ENCODE measurements around the gene CAMTA1. TPM values are rescaled to one million over a fixed set of nuclear protein-coding genes. Genes with fewer than 3 reads are reported as not detected.
A peak's percentile ranks its signal among the peaks of the same experiment; 100 is the strongest.

Gene CAMTA1
- polyA plus RNA-seq, 1 donor from 2014 or later = 162 TPM

DNA sequence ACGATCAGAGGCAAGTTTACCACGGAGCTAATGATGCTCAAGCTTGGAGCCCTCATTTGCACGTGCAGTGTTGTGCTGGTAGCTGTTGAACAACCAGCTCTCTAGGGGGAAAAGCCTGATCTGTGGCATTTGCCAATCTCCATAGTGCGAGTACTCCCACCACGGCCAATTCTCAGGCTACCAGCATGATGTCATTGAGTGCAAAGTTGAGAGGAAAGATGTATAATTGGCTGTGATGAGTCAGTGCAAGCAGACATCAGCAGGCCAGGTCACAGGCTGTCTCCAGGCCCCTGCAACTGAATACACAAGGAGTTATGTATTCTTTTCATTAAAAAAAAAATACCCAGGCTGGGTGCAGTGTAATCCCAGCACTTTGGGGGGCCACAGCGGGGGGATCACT is 752.8 kb downstream of the CAMTA1 start:
- no peaks in the 10 kb centered on the region for H3K27me3 ChIP-seq (ENCODE audit: insufficient read depth, low read depth, low read length)
- no peak overlapping the region for H3K27ac ChIP-seq (ENCODE audit: low read length)
- H3K36me3 ChIP-seq (ENCODE audit: insufficient read depth, low read length) = no peaks in the 10 kb centered on the region
- no peak for TF ChIP-seq MXI1 (conservative IDR thresholded peaks at IDR 0.05; ENCODE audit: poor library complexity, severe bottlenecking)
- no peaks in the 10 kb centered on the region for H4K20me1 ChIP-seq (ENCODE audit: insufficient read depth)
- H3K4me2 ChIP-seq (ENCODE audit: low read length) = no peak overlapping the region
- H3K9me3 ChIP-seq (ENCODE audit: low read length) = no peaks in the 10 kb centered on the region
- no peak overlapping the region for H3K9ac ChIP-seq (ENCODE audit: low read length)
- H2AFZ ChIP-seq (ENCODE audit: low read depth, low read length) = no peak overlapping the region
- no peak overlapping the region for H3K4me3 ChIP-seq (ENCODE audit: low read length)
- no peaks in the 10 kb centered on the region for H3F3A ChIP-seq (ENCODE audit: insufficient read depth, low read length, poor library complexity, severe bottlenecking)
- H3K9me2 ChIP-seq (ENCODE audit: insufficient read depth, low read length) = no peaks in the 10 kb centered on the region
- no peaks in the 10 kb centered on the region for H3K79me2 ChIP-seq (replicated peaks; ENCODE audit: insufficient read depth, low read length)

DNA sequence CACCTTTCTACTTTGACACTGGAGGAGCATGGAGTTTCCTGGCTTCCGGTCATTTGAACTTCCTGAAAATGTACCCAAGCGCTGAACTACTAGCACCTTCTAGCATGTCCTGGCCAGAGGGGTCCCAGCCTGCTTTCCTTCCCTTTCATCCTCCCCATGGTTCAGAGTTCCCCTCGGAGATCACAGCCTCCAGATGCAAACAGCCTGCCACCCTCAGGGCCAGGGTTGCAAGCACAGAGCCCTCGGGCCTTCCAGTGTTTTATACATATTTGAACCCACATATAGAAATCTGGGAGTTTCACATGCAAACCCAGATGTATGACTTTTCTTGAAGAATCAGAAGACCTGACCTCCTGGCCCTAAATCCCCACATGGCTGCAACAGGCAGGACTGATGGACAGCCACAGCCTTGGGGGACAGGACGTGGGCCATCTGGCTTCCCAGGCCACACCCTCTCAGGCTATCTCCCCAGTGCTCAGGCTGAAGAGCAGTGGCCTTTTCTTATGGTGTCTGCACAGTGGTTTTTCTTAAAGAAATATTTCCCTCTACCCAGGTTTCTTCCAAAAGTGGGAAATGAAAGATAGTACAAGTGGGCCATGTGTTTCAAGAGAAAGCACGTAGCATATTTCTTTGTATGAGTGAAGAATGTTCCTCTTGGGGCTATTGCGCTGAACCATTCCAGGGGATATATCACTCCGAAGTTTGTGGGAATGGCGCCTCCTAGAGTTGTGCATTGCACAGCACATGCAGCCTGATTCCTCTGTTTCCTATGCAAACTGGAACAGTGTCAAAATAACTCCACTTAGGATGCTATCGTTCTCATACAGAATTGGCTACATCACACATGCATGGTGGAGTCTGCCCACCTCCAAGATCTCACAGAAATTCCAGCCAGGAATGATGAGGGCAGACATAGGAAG is 753.9 kb downstream of the CAMTA1 start:
- no peaks in the 10 kb centered on the region for H3K79me2 ChIP-seq (replicated peaks; ENCODE audit: insufficient read depth, low read length)
- no peak overlapping the region for H3K9ac ChIP-seq (ENCODE audit: low read length)
- no peaks in the 10 kb centered on the region for H4K20me1 ChIP-seq (ENCODE audit: insufficient read depth)
- no peaks in the 10 kb centered on the region for H3K27me3 ChIP-seq (ENCODE audit: insufficient read depth, low read depth, low read length)
- no peaks in the 10 kb centered on the region for H3K36me3 ChIP-seq (ENCODE audit: insufficient read depth, low read length)
- no peaks in the 10 kb centered on the region for H3K9me2 ChIP-seq (ENCODE audit: insufficient read depth, low read length)
- H3F3A ChIP-seq (ENCODE audit: insufficient read depth, low read length, poor library complexity, severe bottlenecking) = no peaks in the 10 kb centered on the region
- no peak overlapping the region for H3K4me2 ChIP-seq (ENCODE audit: low read length)
- TF ChIP-seq POLR2AphosphoS5 (IDR thresholded peaks at IDR 0.05) (no peak), CTCF (IDR thresholded peaks at IDR 0.05; ENCODE audit: poor library complexity, severe bottlenecking) (peak; percentile 34)
- no peak overlapping the region for H3K27ac ChIP-seq (ENCODE audit: low read length)
- H2AFZ ChIP-seq (ENCODE audit: low read depth, low read length) = no peak overlapping the region
- H3K9me3 ChIP-seq (ENCODE audit: low read length) = no peaks in the 10 kb centered on the region
- H3K4me3 ChIP-seq (ENCODE audit: low read length) = no peak overlapping the region

- TF ChIP-seq CTCF (IDR thresholded peaks at IDR 0.05; ENCODE audit: poor library complexity, severe bottlenecking) (peak; percentile 26), MXI1 (conservative IDR thresholded peaks at IDR 0.05; ENCODE audit: poor library complexity, severe bottlenecking) (no peak)
- Histone ChIP-seq H3K36me3 (ENCODE audit: insufficient read depth, low read length) (no peaks in the 10 kb centered on the region), H3K9me3 (ENCODE audit: low read length) (no peaks in the 10 kb centered on the region), H3K4me2 (ENCODE audit: low read length) (no peak overlapping the region), H2AFZ (ENCODE audit: low read depth, low read length) (no peak overlapping the region), H3K4me3 (ENCODE audit: low read length) (no peak overlapping the region), H3K9ac (ENCODE audit: low read length) (no peak overlapping the region), H4K20me1 (ENCODE audit: insufficient read depth) (no peaks in the 10 kb centered on the region), H3F3A (ENCODE audit: insufficient read depth, low read length, poor library complexity, severe bottlenecking) (no peaks in the 10 kb centered on the region), H3K27me3 (ENCODE audit: insufficient read depth, low read depth, low read length) (no peaks in the 10 kb centered on the region), H3K27ac (ENCODE audit: low read length) (no peak overlapping the region), H3K79me2 (replicated peaks; ENCODE audit: insufficient read depth, low read length) (no peaks in the 10 kb centered on the region), H3K9me2 (ENCODE audit: insufficient read depth, low read length) (no peaks in the 10 kb centered on the region)
Measured at GRCh38 chr1:7539769-7540175, 754.5 kb downstream of the CAMTA1 start.

GRCh38 chr1:7540816-7541215 is 755.6 kb downstream of the CAMTA1 start:
- Histone ChIP-seq H3K27me3 (ENCODE audit: insufficient read depth, low read depth, low read length) (no peaks in the 10 kb centered on the region), H3K9me3 (ENCODE audit: low read length) (no peaks in the 10 kb centered on the region), H3K9me2 (ENCODE audit: insufficient read depth, low read length) (no peaks in the 10 kb centered on the region), H3K4me2 (ENCODE audit: low read length) (no peak overlapping the region), H3F3A (ENCODE audit: insufficient read depth, low read length, poor library complexity, severe bottlenecking) (no peaks in the 10 kb centered on the region), H4K20me1 (ENCODE audit: insufficient read depth) (no peaks in the 10 kb centered on the region), H3K79me2 (replicated peaks; ENCODE audit: insufficient read depth, low read length) (no peaks in the 10 kb centered on the region), H3K36me3 (ENCODE audit: insufficient read depth, low read length) (no peaks in the 10 kb centered on the region), H3K4me3 (ENCODE audit: low read length) (no peak overlapping the region), H2AFZ (ENCODE audit: low read depth, low read length) (no peak overlapping the region), H3K9ac (ENCODE audit: low read length) (no peak overlapping the region), H3K27ac (ENCODE audit: low read length) (no peak overlapping the region)
- TF ChIP-seq TAF1 (IDR thresholded peaks at IDR 0.05; ENCODE audit: low read depth) = no peak
- TF ChIP-seq RAD21 (conservative IDR thresholded peaks at IDR 0.05) = no peak
- TF ChIP-seq EZH2 (IDR thresholded peaks at IDR 0.05; ENCODE audit: borderline replicate concordance, insufficient read depth, low read length, poor library complexity, severe bottlenecking) = no peak
- no peak for TF ChIP-seq POLR2AphosphoS5 (IDR thresholded peaks at IDR 0.05)
- TF ChIP-seq REST (IDR thresholded peaks at IDR 0.05; ENCODE audit: borderline replicate concordance) = no peak

Data from neural cell (in vitro differentiated cells).